Activated CD8-positive, alpha-beta memory T cell treated with anti-CD3 and anti-CD28 coated beads, Interleukin-2, amount 50 U/mL, for 48 hours (primary cell): ENCODE measurements around the gene PARD6B.
"Not testable (repeated sequence)": the region's sequence is repeated elsewhere in the genome, so short reads cannot be mapped to it uniquely, and the experiment has no call there.

Source experiments
- DNase-seq: peaks from one replicate; pipeline ENCODE4 v3.0.0-alpha.2; 2020

The PARD6B gene

GRCh38 chr20:50747275-50747674, 15.9 kb downstream of the PARD6B start:
- no peak for DNase-seq

GRCh38 chr20:50750145-50750671, 18.8 kb downstream of the PARD6B start:
- no peak for DNase-seq

GRCh38 chr20:50753152-50753551, 21.8 kb downstream of the PARD6B start:
- DNase-seq, result no peak

GRCh38 chr20:50754420-50754819, 23.0 kb downstream of the PARD6B start:
- DNase-seq, result no peak

- DNase-seq, result no peak
Observed at GRCh38 chr20:50756447-50756846, 25.1 kb downstream of the PARD6B start.

GRCh38 chr20:50758469-50758868, 27.1 kb downstream of the PARD6B start:
- no peak for DNase-seq

GRCh38 chr20:50758992-50759391, 27.6 kb downstream of the PARD6B start:
- DNase-seq, result no peak

- DNase-seq, result no peak
Observed at GRCh38 chr20:50759678-50760077, 28.3 kb downstream of the PARD6B start.

GRCh38 chr20:50762045-50762422, 30.7 kb downstream of the PARD6B start:
- no peak for DNase-seq

GRCh38 chr20:50762435-50763220, 31.2 kb downstream of the PARD6B start:
- no peak for DNase-seq

- not testable (repeated sequence) for DNase-seq
Observed at GRCh38 chr20:50763550-50764458, 32.4 kb downstream of the PARD6B start.

- not testable (repeated sequence) for DNase-seq
Observed at GRCh38 chr20:50765251-50765650, 33.9 kb downstream of the PARD6B start.

- DNase-seq, result no peak
Observed at GRCh38 chr20:50765674-50766073, 34.3 kb downstream of the PARD6B start.

- DNase-seq, result not testable (repeated sequence)
Observed at GRCh38 chr20:50766955-50767809, 35.8 kb downstream of the PARD6B start.

GRCh38 chr20:50768991-50769390, 37.6 kb downstream of the PARD6B start:
- not testable (repeated sequence) for DNase-seq

GRCh38 chr20:50769551-50770085, 38.2 kb downstream of the PARD6B start:
- DNase-seq, result not testable (repeated sequence)

- DNase-seq, result not testable (repeated sequence)
Observed at GRCh38 chr20:50771419-50772080, 40.2 kb downstream of the PARD6B start.

GRCh38 chr20:50772420-50773185, 41.2 kb downstream of the PARD6B start:
- peak; percentile 40 for DNase-seq

GRCh38 chr20:50774515-50774914, 43.1 kb downstream of the PARD6B start:
- no peak for DNase-seq

GRCh38 chr20:50776122-50776817, 44.9 kb downstream of the PARD6B start:
- peak; percentile 28 for DNase-seq
